Activated gamma-delta T cell treated with Interleukin-2 at 50 U/mL for 16 hours (primary cell): Measurements from ENCODE around the gene FBXL17.
"Not testable (repeated sequence)": the region's sequence is repeated elsewhere in the genome, so short reads cannot be mapped to it uniquely, and the experiment has no call there.

Experiments used
- DNase-seq: peaks from one replicate; pipeline ENCODE4 v3.0.0-alpha.2; 2020

FBXL17 gene

DNA sequence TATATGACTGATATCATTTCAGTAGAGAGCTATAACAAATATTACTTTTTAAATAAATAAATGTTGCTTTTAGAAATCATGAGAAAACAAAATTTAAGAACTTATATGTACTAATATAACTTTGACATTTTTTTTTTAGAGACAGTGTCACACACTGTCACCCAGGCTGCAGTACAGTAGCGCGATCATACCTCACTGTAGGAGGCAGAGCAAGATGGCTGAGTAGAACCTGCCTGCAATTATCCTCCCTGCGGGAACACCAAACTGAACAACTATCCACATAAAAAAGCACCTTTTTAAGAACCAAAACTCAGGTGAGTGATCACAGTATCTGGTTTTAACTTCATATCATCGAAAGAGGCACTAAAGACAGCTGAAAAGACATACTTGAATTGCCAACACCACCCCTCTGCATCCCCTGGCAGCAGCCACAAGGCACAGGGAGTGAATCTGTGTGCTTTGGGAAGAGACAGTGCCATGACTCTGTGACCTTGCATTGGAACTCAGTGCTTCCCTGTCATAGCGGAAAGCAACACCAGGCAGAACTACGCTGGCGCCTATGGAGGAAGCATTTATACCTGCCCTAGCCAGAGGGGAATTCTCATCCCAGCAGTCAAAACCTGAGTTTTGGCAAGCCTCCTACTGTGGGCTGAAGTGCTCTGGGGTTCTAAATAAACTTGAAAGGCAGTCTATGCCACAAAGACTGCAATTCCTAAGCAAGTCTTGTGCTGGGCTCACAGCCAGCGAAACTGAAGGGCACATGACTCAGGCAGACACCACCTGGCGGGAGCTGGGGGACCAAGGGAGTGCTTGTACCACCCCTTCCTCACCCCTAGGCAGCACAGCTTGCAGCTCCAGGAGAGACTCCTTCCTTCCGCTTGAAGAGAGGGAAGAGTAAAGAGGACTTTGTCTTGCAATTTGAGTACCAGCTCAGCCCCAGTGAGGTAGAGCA is 142.7 kb downstream of the FBXL17 start:
- DNase-seq = no peak

- DNase-seq = no peak
Measured at GRCh38 chr5:108238461-108238860, 143.4 kb downstream of the FBXL17 start.

GRCh38 chr5:108233617-108234155 is 148.2 kb downstream of the FBXL17 start:
- DNase-seq = no peak

- DNase-seq = no peak
Measured at GRCh38 chr5:108232805-108233204, 149.1 kb downstream of the FBXL17 start.

GRCh38 chr5:108222011-108222410 is 159.9 kb downstream of the FBXL17 start:
- no peak for DNase-seq

DNA sequence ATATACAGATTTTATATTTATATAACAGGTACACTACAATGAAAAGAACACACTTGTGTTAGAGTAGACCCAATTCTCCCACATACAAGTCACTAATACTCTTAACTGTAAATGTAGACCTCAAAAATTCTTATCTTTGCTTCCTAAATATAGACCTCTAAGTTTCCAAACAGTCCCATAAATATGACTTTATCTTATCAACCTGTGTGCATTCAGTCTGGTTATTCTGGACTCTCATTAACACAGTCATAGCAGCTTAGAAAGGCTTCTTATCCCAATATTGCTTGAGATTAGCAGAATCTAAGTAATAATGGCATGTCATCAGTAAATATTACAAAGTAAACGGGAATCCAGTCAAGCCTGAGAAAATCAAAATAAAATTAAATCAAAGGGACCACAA is 161.1 kb downstream of the FBXL17 start:
- no peak for DNase-seq

DNA sequence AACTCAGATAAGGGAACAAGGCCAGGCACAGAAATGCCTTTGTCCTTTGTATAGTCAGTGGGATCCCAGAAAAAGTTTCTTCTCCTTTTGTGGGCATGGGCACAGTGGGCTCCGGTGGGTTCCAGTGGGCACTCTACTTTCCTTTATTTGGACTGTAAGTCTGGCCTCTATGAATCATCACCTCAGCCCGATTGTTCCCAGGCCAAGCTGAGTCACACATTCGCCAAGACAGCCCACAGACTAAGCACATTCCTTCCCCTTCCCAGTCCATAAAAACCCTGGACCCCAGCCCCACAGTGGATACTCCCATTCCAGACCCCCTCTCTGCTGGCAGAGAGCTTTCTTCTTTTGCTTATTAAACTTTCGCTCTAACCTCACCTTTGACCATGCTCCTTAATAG is 165.0 kb downstream of the FBXL17 start:
- DNase-seq = no peak

DNA sequence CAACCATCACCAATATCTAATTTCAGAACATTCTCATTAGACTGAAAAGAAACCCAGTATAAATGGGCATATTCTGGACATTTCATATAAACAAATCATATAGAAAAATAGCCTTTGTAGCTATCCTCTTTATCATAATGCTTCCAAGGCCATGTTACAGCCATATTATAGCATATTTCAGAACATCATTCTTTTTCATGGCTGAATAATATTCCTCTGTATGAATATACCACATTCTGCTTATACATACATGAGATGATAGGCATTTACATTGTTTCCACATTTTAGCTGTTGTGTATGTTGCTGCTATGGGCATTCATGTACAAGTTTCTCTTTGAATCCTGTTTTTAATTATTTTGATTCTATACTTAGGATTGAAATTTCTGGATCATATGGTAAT is 167.0 kb downstream of the FBXL17 start:
- no peak for DNase-seq

GRCh38 chr5:108212775-108213346 is 169.0 kb downstream of the FBXL17 start:
- no peak for DNase-seq

- no peak for DNase-seq
Measured at GRCh38 chr5:108206707-108207106, 175.2 kb downstream of the FBXL17 start.

- DNase-seq = no peak
Measured at GRCh38 chr5:108201721-108202120, 180.2 kb downstream of the FBXL17 start.

GRCh38 chr5:108196276-108196675 is 185.6 kb downstream of the FBXL17 start:
- DNase-seq = no peak

DNA sequence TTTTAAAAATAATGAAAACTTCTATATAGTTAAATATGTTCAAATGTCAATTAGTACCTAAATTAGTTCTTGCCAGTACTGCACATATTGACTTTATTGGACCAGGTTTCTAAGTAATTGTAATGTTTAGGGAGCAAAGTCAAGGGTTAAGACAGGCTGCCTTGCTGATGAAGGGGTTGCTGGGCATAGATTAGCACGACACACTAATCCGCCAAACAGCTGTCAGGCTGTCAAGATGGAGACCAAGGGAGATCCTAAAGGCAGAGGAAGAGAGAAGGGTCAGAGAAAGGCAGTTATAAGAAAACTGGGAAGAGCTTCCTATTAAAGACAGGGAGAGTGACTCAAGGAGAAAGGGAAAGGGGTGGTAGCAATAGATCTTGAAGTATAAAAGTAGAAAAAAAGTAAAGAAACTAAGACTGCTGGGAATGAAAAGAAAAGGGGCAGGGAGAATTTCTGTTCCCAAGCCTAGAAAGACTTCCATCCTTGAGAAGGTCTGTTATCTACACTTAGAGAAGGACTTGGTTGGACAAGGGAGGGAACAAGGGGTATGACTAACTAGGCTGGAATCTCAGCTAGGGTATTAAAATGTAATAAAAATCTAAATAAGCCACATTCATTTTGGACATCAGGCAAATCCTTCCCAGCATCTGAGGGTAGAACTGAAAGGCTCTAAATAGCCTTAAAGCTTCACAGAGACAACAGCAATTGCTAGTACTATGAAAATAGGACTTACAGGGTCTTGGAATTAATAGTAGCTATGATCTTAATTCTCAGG is 188.7 kb downstream of the FBXL17 start:
- DNase-seq = no peak

- DNase-seq = no peak
Measured at GRCh38 chr5:108184940-108185339, 197.0 kb downstream of the FBXL17 start.

DNA sequence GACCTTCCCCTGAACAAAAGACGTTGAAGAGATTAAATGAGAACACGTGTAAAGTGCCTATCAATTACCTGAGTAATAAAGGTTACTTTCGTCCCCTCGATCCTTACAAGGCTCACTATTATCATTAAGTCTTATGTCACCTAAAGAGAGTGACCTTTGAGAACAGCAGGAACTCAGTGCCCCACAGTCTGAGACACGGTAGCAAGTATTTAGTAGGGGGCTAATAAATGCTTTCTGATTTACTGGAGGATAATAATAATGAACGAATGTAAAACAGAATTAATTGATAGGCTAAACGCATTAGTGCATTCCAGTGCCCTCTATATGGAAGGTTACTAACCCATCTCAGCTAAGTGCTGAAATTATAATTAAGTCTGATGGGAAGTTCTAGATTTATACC is 199.9 kb downstream of the FBXL17 start:
- DNase-seq = no peak

DNA sequence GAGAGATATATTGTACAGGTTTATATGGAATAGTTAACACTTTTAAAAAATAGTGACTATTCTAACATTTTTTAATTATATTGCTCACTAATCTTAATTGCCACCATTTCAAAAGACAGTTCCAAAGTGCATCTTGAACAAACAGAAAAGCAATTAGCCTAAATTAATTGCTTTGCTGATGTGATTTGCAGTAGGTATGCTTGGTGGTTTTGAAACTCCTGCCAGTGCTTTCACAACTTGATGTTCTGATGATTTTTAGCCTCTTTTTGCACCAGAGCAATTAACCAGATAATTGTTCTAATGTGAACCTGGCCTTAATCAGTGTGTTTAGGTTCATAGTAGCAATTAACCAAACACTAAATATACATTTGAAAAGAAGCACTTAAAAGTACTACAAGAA is 207.6 kb downstream of the FBXL17 start:
- DNase-seq = no peak

DNA sequence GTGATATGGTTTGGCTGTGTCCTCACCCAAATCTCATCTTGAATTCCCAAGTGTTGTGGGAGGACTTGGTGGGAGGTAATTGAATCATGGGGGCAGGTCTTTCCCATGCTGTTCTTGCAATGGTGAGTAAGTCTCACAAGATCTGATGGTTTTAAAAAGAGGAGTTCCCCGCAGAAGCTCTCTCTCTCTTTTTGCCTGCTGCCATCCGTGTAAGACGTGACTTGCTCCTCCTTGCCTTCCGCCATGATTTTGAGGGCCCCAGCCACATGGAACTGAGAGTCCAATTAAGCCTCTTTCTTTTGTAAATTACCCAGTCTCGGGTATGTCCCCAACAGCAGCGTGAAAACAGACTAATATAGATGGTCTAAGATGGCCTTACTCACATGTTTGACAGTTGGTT is 210.1 kb downstream of the FBXL17 start:
- no peak for DNase-seq

DNA sequence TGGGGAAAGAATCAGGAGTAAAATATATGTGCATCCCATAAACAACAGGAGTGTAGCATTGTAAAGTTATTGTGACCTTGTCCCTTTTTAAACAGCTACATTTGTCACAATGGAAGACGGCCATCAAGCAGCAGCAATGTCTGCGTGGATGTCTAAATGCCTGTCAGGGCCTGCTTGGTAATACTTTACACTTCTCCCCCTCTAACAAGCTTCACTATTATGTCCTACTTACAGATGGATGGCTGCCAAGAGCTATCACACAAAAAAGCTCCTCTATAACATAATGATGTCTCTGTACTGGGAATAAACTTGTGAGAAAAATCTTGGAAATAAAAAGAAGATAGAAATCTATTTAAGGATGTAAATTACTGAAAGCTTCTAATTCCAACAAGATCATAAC is 213.0 kb downstream of the FBXL17 start:
- DNase-seq = no peak

- DNase-seq = no peak
Measured at GRCh38 chr5:108167174-108167573, 214.7 kb downstream of the FBXL17 start.

- no peak for DNase-seq
Measured at GRCh38 chr5:108164574-108164973, 217.3 kb downstream of the FBXL17 start.

- not testable (repeated sequence) for DNase-seq
Measured at GRCh38 chr5:108152854-108153253, 229.0 kb downstream of the FBXL17 start.

GRCh38 chr5:108149369-108149768 is 232.5 kb downstream of the FBXL17 start:
- DNase-seq = no peak

- no peak for DNase-seq
Measured at GRCh38 chr5:108148715-108149139, 233.2 kb downstream of the FBXL17 start.
